Amniotic epithelial cell (primary cell): Measurements from ENCODE around the gene ZFX.

Experiments
- DNase-seq: peaks from one replicate; pipeline ENCODE4 v3.0.0-alpha.2; 2010; ENCODE audit warnings: low read depth

Gene ZFX

DNA sequence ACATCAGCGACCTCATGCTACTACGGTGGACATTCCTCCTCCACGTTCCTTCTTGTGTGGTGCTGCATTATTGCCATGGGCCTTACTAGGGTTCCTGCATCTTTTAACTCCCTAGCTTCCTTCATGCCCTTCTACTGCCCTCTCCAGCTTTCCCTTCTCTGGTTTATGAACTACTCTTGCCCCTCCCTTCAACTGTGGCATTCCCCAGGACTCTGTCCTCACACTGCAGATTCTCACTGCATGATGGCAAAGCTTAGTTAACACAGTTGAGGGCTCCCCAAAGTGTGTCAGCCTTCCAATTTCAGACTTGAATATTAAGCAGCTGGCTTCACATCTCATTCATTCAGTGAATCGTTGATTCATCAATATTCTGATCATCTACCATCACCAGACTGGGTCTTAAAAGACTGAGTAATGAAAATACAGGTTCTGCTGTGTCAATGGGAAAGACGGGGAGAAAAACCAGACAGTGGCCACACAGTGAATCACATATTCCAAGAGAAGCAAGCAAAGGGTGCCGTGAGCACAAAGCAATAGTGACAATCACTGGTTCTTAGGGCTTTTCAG is 53.0 kb downstream of the ZFX start:
- DNase-seq = no peak

- DNase-seq = peak; percentile 9
These were observed 53.7 kb downstream of the ZFX start for GRCh38 chrX:24203072-24203808.

GRCh38 chrX:24204331-24204730 is 54.8 kb downstream of the ZFX start:
- peak; percentile 69 for DNase-seq

- no peak for DNase-seq
These were observed 55.4 kb downstream of the ZFX start for GRCh38 chrX:24204958-24205357.

- DNase-seq = peak; percentile 11
These were observed 58.3 kb downstream of the ZFX start for GRCh38 chrX:24207826-24208225.

GRCh38 chrX:24208496-24209240 is 59.1 kb downstream of the ZFX start:
- DNase-seq = no peak

- no peak for DNase-seq
These were observed 60.7 kb downstream of the ZFX start for GRCh38 chrX:24210190-24210589.

DNA sequence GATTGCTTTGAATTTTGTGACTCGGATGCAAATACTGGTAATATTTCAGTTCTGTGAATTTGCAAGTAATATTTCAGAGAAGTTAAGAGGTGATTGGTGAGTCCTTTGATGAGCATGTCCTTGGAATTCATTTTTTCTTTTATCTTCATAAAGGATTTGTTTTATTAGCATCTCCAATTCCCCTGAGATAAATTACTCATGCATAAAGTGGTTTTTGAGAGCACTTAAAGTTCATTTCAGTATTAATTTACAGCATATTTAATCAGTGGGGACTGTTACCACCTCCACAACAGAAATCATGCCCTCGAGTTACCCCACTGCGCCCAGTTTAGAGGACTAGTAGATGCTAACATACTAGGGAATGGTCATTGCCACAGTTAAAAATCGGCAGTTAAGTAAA is 65.0 kb downstream of the ZFX start:
- no peak for DNase-seq

DNA sequence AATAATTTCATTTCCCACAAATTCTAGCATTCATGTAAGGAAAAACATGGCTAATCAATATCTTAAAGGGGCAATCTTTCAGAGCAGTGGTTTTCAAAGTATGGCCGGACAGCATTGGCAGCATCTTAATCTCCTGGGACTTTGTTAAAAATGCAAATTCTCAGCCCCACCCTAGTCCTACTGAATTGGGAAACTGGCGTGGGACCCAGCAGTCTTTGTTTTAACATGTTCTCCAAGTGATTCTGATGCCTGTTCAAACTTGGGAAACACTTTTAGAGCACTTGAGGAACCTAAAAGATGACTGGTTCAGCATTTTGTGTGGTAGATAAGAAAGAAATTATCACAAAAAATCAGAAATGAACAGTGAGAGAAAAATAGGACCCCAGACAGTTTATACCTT is 65.7 kb downstream of the ZFX start:
- no peak for DNase-seq

- no peak for DNase-seq
These were observed 66.5 kb downstream of the ZFX start for GRCh38 chrX:24216037-24216436.

GRCh38 chrX:24216827-24217226 is 67.3 kb downstream of the ZFX start:
- no peak for DNase-seq

DNA sequence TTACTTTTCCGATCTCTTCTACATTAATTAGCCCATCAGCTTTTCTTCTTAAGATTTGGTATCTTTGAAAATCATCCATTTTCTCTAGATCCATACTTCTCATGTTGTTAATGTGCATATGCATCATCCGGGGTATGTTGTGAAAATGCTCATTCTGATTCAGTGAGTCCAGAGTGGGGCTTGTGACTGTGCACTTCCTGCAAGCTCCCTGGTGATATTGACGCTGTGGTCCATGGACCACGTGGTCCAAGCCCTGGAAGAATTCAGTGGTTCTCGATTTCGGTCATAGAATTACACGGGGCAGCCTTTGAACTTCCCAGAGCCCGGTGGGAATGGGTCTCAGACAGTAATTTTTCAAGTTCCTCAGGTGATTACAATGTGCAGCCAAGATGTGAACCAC is 69.8 kb downstream of the ZFX start:
- no peak for DNase-seq

DNA sequence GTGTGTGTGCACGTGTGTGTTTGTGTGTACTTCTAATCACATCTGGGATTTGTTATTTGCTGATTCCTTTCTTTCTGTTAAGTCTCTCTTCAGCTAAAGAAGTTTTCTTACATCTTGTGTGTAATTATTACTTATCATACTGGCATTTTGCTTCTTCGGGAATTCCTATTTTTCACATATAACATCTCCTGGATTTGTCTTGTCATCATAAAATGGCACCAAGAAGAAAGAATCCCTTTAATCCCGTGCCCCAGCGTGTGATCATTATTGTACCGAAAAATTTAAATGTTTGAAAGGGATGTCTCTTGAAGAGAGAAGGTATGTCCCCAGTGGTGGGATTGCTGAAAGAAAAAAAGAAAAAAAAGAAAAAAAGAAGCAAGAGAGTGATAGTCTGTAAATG is 72.3 kb downstream of the ZFX start:
- DNase-seq = no peak

DNA sequence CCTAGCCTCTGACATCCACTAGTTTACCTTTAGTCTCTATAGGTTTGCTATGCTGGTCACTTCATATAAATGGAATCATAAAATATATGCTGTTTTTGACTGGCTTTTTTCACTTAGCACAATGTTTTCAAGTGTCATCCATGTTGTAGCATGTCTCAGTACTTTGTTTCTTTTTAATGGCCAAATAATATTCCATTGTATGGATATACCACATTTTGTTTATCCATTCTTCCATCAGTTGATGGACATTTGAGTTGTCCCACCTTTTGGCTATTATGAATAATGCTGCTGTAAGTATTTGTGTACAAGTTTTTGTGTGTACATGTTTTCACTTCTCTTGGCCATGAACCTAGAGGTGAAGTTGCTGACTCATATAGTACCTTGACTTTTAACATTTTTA is 75.7 kb downstream of the ZFX start:
- DNase-seq = no peak

GRCh38 chrX:24226176-24226575 is 76.6 kb downstream of the ZFX start:
- DNase-seq = no peak

- DNase-seq = no peak
These were observed 79.1 kb downstream of the ZFX start for GRCh38 chrX:24228596-24228995.

GRCh38 chrX:24229400-24229879 is 79.9 kb downstream of the ZFX start:
- DNase-seq = no peak

- DNase-seq = peak; percentile 39
These were observed 80.4 kb downstream of the ZFX start for GRCh38 chrX:24229976-24230375.

DNA sequence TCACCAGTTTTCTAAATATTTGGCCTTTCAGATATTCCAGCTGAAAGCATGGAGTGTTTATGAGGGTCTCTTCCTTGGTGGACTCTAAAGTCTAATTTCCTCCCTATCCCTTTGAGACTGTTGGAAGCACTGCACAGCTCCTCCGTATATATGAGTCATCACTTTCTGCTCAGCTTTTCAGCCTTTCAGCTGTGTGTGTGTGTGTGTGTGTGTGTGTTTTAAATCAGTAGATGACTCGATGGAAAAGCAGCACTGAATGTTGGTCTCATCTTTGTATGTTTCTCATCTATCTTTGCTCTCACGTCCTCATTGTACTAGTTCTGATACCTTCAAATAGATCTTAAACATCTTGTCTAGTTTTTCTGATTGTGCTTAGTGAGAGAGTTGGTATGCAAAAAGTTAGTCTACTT is 81.6 kb downstream of the ZFX start:
- peak; percentile 80 for DNase-seq

- peak; percentile 18 for DNase-seq
These were observed 82.2 kb downstream of the ZFX start for GRCh38 chrX:24231641-24232179.

GRCh38 chrX:24232796-24233195 is 83.3 kb downstream of the ZFX start:
- DNase-seq = no peak

DNA sequence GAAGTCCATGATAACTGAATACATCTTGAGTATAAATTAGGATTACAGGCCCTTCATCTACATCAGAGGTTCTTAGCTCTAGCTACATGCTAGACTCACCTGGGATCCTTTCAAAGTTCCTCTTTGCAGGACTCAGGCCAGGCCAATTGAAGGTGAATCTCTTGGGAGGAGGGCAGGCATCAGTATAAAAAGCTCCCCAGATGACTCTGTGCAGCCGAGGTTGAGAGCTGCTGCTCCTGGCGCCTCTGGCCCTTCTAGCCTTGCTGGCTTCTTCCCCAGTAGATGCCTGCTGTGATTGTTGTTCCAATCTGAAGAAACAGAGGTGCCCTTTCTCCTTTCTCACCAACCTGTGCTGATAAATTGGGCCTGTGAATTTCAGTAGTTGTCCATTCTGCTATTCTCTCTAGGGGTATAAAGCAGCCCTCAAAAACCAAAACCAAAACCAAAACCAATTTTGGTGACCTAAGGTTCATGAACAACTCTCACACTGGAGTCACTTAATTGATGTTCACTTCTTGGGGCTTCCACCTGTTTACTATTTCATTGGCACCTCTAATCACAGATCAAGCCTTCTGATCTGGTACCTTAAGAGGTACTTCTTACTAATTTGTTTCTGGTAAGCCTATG is 85.7 kb downstream of the ZFX start:
- DNase-seq = no peak
